ENCODE results near the gene TRIP13. TPM values are rescaled to one million over a fixed set of nuclear protein-coding genes. Genes with fewer than 3 reads are reported as not detected.
"Not testable (repeated sequence)": the region's sequence is repeated elsewhere in the genome, so short reads cannot be mapped to it uniquely, and the experiment has no call there.

TRIP13 gene, protein sequence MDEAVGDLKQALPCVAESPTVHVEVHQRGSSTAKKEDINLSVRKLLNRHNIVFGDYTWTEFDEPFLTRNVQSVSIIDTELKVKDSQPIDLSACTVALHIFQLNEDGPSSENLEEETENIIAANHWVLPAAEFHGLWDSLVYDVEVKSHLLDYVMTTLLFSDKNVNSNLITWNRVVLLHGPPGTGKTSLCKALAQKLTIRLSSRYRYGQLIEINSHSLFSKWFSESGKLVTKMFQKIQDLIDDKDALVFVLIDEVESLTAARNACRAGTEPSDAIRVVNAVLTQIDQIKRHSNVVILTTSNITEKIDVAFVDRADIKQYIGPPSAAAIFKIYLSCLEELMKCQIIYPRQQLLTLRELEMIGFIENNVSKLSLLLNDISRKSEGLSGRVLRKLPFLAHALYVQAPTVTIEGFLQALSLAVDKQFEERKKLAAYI
- 10 to 100 TPM in 1 of 4 donors, 1 to 10 TPM in 3; 1.6 to 12.1 (median 7.1) TPM for polyA plus RNA-seq
- long read RNA-seq, donor 1, transcript TRIP13-201 (13 exons, 2,672 nt): major isoform, 5 of 6 reads
- long read RNA-seq, donor 1, partial matches to known transcripts: 0 of 6 reads
- long read RNA-seq, donor 1, other reads (novel, unspliced or antisense): 0 of 6 reads
- long read RNA-seq, donor 2: 0 reads
- long read RNA-seq, donor 3, partial matches to known transcripts: 0 of 1 reads
- long read RNA-seq, donor 3, other reads (novel, unspliced or antisense): 0 of 1 reads
- long read RNA-seq, donor 4: 0 reads
- long read RNA-seq, donor 5: 0 reads
- long read RNA-seq, donor 6, partial matches to known transcripts: 0 of 1 reads
- long read RNA-seq, donor 6, other reads (novel, unspliced or antisense): 0 of 1 reads
- long read RNA-seq, donor 7, transcript TRIP13-201 (13 exons, 2,672 nt): major isoform, 7 of 7 reads
- long read RNA-seq, donor 7, partial matches to known transcripts: 0 of 7 reads
- long read RNA-seq, donor 7, other reads (novel, unspliced or antisense): 0 of 7 reads
- long read RNA-seq, donor 8: 0 reads
- long read RNA-seq, donor 9: 0 reads
- long read RNA-seq, donor 10, partial matches to known transcripts: 7 of 7 reads
- long read RNA-seq, donor 10, other reads (novel, unspliced or antisense): 0 of 7 reads

- DNase-seq (peak; percentile 91 to 95), FAIRE-seq (no peak)
- H3K27ac ChIP-seq (ENCODE audit: low read depth in 1 of 3, low read length in 2 of 3): peak within 1 kb of the TSS; percentile 86 to 96 (median 89)
- H3K4me1 ChIP-seq (ENCODE audit: control insufficient read depth in 3 of 3, insufficient read depth in 2 of 3, low read depth in 1 of 3, low read length in 2 of 3): peaks cover 0 to 15% (median 3%) of the 10 kb centered on the region in 3 donors
- 0% methylated on average over 68 to 91 of the region's 91 CpGs for WGBS, 3 donors
- peaks cover 0 to 41% (median 9%) of the 10 kb centered on the region in 3 donors for H3K36me3 ChIP-seq (ENCODE audit: control insufficient read depth in 3 of 3, insufficient read depth in 2 of 3, low read depth in 1 of 3, low read length in 3 of 3)
- H3K4me3 ChIP-seq (ENCODE audit: low read depth in 1 of 3, low read length in 3 of 3): peak within 1 kb of the TSS; percentile 72 to 79 (median 76)
- no peaks in the 10 kb centered on the region for H3K9me3 ChIP-seq (ENCODE audit: control insufficient read depth in 2 of 2, insufficient read depth in 1 of 2, low read depth in 1 of 2, low read length in 1 of 2)
- no peaks in the 10 kb centered on the region for H3K27me3 ChIP-seq (ENCODE audit: control insufficient read depth in 3 of 3, insufficient read depth in 3 of 3, low read length in 3 of 3)
Observed at GRCh38 chr5:892394-893136, at the start of gene TRIP13, which contains the start of gene BRD9. TRIP13 (plus strand) TSS chr5:892884; CDS start chr5:892999, 115 bp downstream. BRD9 (minus strand) TSS chr5:892801; CDS start chr5:892657, 144 bp downstream.

GRCh38 chr5:843371-843770 lies 49.3 kb upstream of the TRIP13 start:
- not testable (repeated sequence) for H3K4me3 ChIP-seq (ENCODE audit: low read depth in 1 of 3, low read length in 3 of 3); H3K27me3 ChIP-seq (ENCODE audit: control insufficient read depth in 3 of 3, insufficient read depth in 3 of 3, low read length in 3 of 3); FAIRE-seq; H3K27ac ChIP-seq (ENCODE audit: low read depth in 1 of 3, low read length in 2 of 3); DNase-seq; H3K9me3 ChIP-seq (ENCODE audit: control insufficient read depth in 2 of 2, insufficient read depth in 1 of 2, low read depth in 1 of 2, low read length in 1 of 2); H3K4me1 ChIP-seq (ENCODE audit: control insufficient read depth in 3 of 3, insufficient read depth in 2 of 3, low read depth in 1 of 3, low read length in 2 of 3)
- WGBS, 3 donors: 92 to 96% (median 92%) methylated on average over 11 to 20 of the region's 26 CpGs
- peaks cover 0 to 30% (median 0%) of the 10 kb centered on the region in 3 donors for H3K36me3 ChIP-seq (ENCODE audit: control insufficient read depth in 3 of 3, insufficient read depth in 2 of 3, low read depth in 1 of 3, low read length in 3 of 3)

DNA sequence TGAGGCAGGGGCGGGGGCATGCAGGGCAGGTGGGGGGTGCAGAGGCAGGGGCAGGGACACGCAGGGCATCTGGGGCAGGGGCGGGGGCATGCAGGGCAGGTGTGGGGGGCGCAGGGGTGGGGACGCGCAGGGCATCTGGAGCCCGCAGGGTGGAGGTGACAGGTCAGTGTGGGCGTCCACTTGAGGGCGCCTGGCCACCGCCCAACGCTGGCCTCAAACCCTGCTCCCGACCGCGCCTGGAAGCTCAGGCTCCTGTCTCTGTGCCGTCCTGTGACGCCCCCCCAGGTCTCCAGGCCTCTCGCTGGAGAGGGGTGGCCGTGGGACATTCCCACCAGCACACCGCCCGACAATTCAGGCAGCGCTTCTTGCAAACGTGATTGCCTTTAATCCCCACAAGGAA lies 48.8 kb upstream of the TRIP13 start:
- H3K27ac ChIP-seq (ENCODE audit: low read depth in 1 of 3, low read length in 2 of 3); FAIRE-seq; H3K9me3 ChIP-seq (ENCODE audit: control insufficient read depth in 2 of 2, insufficient read depth in 1 of 2, low read depth in 1 of 2, low read length in 1 of 2); DNase-seq; H3K4me3 ChIP-seq (ENCODE audit: low read depth in 1 of 3, low read length in 3 of 3); H3K27me3 ChIP-seq (ENCODE audit: control insufficient read depth in 3 of 3, insufficient read depth in 3 of 3, low read length in 3 of 3); H3K4me1 ChIP-seq (ENCODE audit: control insufficient read depth in 3 of 3, insufficient read depth in 2 of 3, low read depth in 1 of 3, low read length in 2 of 3): not testable (repeated sequence)
- peaks cover 0 to 27% (median 0%) of the 10 kb centered on the region in 3 donors for H3K36me3 ChIP-seq (ENCODE audit: control insufficient read depth in 3 of 3, insufficient read depth in 2 of 3, low read depth in 1 of 3, low read length in 3 of 3)
- WGBS, 3 donors: 78 to 83% (median 82%) methylated on average over 18 to 22 of the region's 22 CpGs

DNA sequence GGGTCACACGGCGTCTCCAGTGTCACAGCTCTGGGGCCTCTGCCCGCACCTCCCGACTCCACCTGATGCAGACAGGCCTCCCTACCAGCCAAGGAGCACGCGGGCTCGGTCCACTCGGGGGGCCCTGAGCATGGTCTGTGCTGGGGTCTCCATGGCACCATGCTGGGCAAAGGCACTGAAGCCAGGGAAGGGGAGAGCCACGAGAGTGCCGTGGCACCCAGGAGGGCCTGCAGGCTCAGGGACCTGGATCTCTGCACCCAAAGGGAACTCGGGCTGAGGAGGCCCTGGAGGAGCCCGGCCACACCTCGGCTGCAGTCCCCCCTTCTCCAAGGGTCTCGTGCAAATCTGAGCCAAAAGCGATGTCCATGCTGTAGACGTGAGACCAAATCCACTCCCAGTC lies 48.3 kb upstream of the TRIP13 start:
- WGBS, 3 donors: 89 to 92% (median 92%) methylated on average over 14 of the region's 16 CpGs
- not testable (repeated sequence) for FAIRE-seq; DNase-seq; H3K27ac ChIP-seq (ENCODE audit: low read depth in 1 of 3, low read length in 2 of 3); H3K4me3 ChIP-seq (ENCODE audit: low read depth in 1 of 3, low read length in 3 of 3); H3K27me3 ChIP-seq (ENCODE audit: control insufficient read depth in 3 of 3, insufficient read depth in 3 of 3, low read length in 3 of 3); H3K4me1 ChIP-seq (ENCODE audit: control insufficient read depth in 3 of 3, insufficient read depth in 2 of 3, low read depth in 1 of 3, low read length in 2 of 3); H3K9me3 ChIP-seq (ENCODE audit: control insufficient read depth in 2 of 2, insufficient read depth in 1 of 2, low read depth in 1 of 2, low read length in 1 of 2)
- H3K36me3 ChIP-seq (ENCODE audit: control insufficient read depth in 3 of 3, insufficient read depth in 2 of 3, low read depth in 1 of 3, low read length in 3 of 3): peaks cover 0 to 27% (median 0%) of the 10 kb centered on the region in 3 donors

DNA sequence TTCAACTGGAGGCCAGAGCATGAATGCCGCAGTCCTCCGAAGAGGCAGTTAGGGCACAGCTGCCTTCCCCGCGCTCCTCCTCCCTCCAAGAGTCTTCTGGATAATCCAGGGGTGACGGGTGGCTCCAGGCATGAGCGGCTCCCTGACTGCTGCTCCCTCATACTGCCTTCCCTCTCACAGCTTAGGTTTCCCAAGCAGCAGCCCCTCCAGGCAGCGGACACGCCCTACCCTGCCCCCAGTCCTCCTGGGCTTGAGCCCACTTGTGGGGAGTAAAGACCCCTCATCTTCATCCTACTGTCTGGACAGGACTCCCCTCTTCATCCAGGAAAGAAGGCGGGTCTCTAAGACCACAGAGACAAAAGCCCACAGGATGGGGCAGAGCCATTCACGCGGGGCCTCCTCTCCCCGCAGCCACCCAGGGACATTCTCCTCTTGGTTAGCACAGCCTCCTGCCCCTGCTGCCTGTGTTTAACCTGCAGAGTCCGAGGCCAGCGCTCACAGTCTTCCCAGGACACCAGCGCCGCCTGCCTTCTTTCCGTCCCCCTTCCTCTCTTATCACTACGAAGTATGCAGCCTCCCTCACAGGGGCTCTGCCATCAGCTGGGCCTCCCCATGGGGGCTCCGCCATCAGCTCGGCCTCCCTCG lies 47.5 kb upstream of the TRIP13 start:
- H3K9me3 ChIP-seq (ENCODE audit: control insufficient read depth in 2 of 2, insufficient read depth in 1 of 2, low read depth in 1 of 2, low read length in 1 of 2); H3K27me3 ChIP-seq (ENCODE audit: control insufficient read depth in 3 of 3, insufficient read depth in 3 of 3, low read length in 3 of 3); H3K4me3 ChIP-seq (ENCODE audit: low read depth in 1 of 3, low read length in 3 of 3); DNase-seq; H3K27ac ChIP-seq (ENCODE audit: low read depth in 1 of 3, low read length in 2 of 3); FAIRE-seq: not testable (repeated sequence)
- H3K4me1 ChIP-seq (ENCODE audit: control insufficient read depth in 3 of 3, insufficient read depth in 2 of 3, low read depth in 1 of 3, low read length in 2 of 3): peaks cover 0 to 14% (median 0%) of the 10 kb centered on the region in 3 donors
- peaks cover 0 to 24% (median 0%) of the 10 kb centered on the region in 3 donors for H3K36me3 ChIP-seq (ENCODE audit: control insufficient read depth in 3 of 3, insufficient read depth in 2 of 3, low read depth in 1 of 3, low read length in 3 of 3)
- 86 to 94% (median 89%) methylated on average over 12 to 17 of the region's 21 CpGs for WGBS, 3 donors

DNA sequence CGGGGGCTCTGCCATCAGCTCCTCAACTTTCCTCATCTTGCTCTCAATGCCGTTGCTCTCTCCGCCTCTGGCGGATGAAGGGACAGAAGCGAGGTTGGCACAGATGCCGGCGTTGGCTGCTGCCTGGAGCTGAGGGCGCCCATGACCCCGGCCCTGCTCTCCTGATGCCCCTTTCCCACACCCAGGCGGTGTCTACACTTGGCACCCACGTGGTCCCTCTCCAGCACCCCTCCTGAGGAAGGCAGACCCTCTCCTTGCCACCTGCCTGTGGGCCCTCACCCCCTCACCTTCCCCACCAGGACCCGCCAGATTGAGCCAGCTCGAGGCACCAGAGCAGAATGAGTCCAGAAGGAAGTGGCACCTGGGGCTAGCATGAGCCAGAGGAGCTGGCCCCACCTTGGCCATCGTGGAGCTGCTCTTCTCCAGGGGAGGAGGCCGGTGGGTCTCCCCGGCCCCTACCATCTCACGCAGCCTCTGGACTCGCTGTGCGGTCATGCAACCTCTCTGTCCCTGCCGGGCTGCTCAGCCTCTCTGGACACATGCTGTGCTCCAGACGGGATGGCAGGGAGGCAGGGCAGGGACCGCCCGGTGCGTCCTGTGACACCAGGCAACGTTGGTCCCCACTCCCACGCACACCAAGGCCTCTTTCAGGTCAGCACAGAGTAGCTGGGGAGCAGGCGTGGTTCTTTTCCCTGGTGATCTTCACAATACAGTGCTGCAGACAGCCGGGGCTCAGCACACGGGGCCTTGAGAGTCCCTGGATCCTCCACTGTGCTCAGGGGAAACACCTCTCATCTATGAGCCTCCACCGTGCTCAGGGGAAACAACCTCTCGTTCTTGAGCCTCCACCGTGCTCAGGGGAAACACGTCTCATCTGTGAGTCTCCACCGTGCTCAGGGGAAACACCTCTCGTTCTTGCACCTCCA lies 46.7 kb upstream of the TRIP13 start:
- Histone ChIP-seq H3K36me3 (ENCODE audit: control insufficient read depth in 3 of 3, insufficient read depth in 2 of 3, low read depth in 1 of 3, low read length in 3 of 3) (peaks cover 0 to 16% (median 0%) of the 10 kb centered on the region in 3 donors), H3K4me1 (ENCODE audit: control insufficient read depth in 3 of 3, insufficient read depth in 2 of 3, low read depth in 1 of 3, low read length in 2 of 3) (peaks cover 0 to 21% (median 0%) of the 10 kb centered on the region in 3 donors)
- DNase-seq; H3K27me3 ChIP-seq (ENCODE audit: control insufficient read depth in 3 of 3, insufficient read depth in 3 of 3, low read length in 3 of 3); FAIRE-seq; H3K27ac ChIP-seq (ENCODE audit: low read depth in 1 of 3, low read length in 2 of 3); H3K9me3 ChIP-seq (ENCODE audit: control insufficient read depth in 2 of 2, insufficient read depth in 1 of 2, low read depth in 1 of 2, low read length in 1 of 2); H3K4me3 ChIP-seq (ENCODE audit: low read depth in 1 of 3, low read length in 3 of 3): not testable (repeated sequence)
- WGBS, 3 donors: 77 to 84% (median 84%) methylated on average over 12 to 26 of the region's 35 CpGs

Measured in small intestine (tissue), 16 donors.